ENCODE data around the gene HPCAL1. TPM values are rescaled to one million over a fixed set of nuclear protein-coding genes. Genes with fewer than 3 reads are reported as not detected.
A peak's percentile ranks its signal among the peaks of the same experiment; 100 is the strongest.
"Not testable (repeated sequence)": the region's sequence is repeated elsewhere in the genome, so short reads cannot be mapped to it uniquely, and the experiment has no call there.

The HPCAL1 gene
- total and polyA plus RNA-seq, 2 experiments from 2014 or later = 58.9 to 65.4 TPM

- H3K27ac ChIP-seq = no peak overlapping the region
- no peak overlapping the region for H2AFZ ChIP-seq
- H3K79me2 ChIP-seq (ENCODE audit: insufficient read depth) = no peaks in the 10 kb centered on the region
- no peak for DNase-seq
- H3F3A ChIP-seq (ENCODE audit: insufficient read depth) = no peaks in the 10 kb centered on the region
- 69% methylated on average over 15 to 16 of the region's 16 CpGs for WGBS, 2 experiments (ENCODE audit: low coverage in 1 of 2, low lambda C conversion rate in 2 of 2, missing lambda C conversion rate in 2 of 2)
- no peaks in the 10 kb centered on the region for H3K27me3 ChIP-seq (replicated peaks; ENCODE audit: insufficient read depth)
- no peaks in the 10 kb centered on the region for H3K9me3 ChIP-seq (ENCODE audit: low read depth)
- no peak overlapping the region for H3K4me2 ChIP-seq (ENCODE audit: unreplicated experiment)
- no peaks in the 10 kb centered on the region for H3K36me3 ChIP-seq (ENCODE audit: low read depth)
- H4K20me1 ChIP-seq (ENCODE audit: insufficient read depth) = no peaks in the 10 kb centered on the region
- TF ChIP-seq EZH2phosphoT487 (IDR thresholded peaks at IDR 0.05; ENCODE audit: insufficient read depth, low read depth) = no peak
- no peak for TF ChIP-seq EZH2 (IDR thresholded peaks at IDR 0.05; ENCODE audit: insufficient read depth, poor library complexity, severe bottlenecking)
- H3K4me3 ChIP-seq = no peak overlapping the region
- no peaks in the 10 kb centered on the region for H3K4me1 ChIP-seq (ENCODE audit: insufficient read depth)
- no peaks in the 10 kb centered on the region for H3K9me2 ChIP-seq (ENCODE audit: insufficient read depth)
- in situ Hi-C loops (cut with MboI) = no loop called here
- H3K9ac ChIP-seq = no peak overlapping the region
These were observed 45.1 kb upstream of the HPCAL1 start for GRCh38 chr2:10257500-10258147.

- Histone ChIP-seq H4K20me1 (ENCODE audit: insufficient read depth) (no peaks in the 10 kb centered on the region), H2AFZ (no peak overlapping the region), H3K9me2 (ENCODE audit: insufficient read depth) (no peaks in the 10 kb centered on the region), H3K27me3 (replicated peaks; ENCODE audit: insufficient read depth) (no peaks in the 10 kb centered on the region), H3K27ac (no peak overlapping the region), H3K79me2 (ENCODE audit: insufficient read depth) (no peaks in the 10 kb centered on the region), H3K36me3 (ENCODE audit: low read depth) (no peaks in the 10 kb centered on the region), H3K4me1 (ENCODE audit: insufficient read depth) (no peaks in the 10 kb centered on the region), H3K9me3 (ENCODE audit: low read depth) (no peaks in the 10 kb centered on the region), H3K4me3 (no peak overlapping the region), H3K9ac (no peak overlapping the region), H3F3A (ENCODE audit: insufficient read depth) (no peaks in the 10 kb centered on the region), H3K4me2 (ENCODE audit: unreplicated experiment) (no peak overlapping the region)
- in situ Hi-C loops (cut with MboI) = no loop called here
- 62 to 63% methylated on average over 5 of the region's 5 CpGs for WGBS, 2 experiments (ENCODE audit: low coverage in 1 of 2, low lambda C conversion rate in 2 of 2, missing lambda C conversion rate in 2 of 2)
- TF ChIP-seq EZH2phosphoT487 (IDR thresholded peaks at IDR 0.05; ENCODE audit: insufficient read depth, low read depth) = no peak
- TF ChIP-seq EZH2 (IDR thresholded peaks at IDR 0.05; ENCODE audit: insufficient read depth, poor library complexity, severe bottlenecking) = no peak
- no peak for DNase-seq
These were observed 44.4 kb upstream of the HPCAL1 start for GRCh38 chr2:10258326-10258725.

- no peaks in the 10 kb centered on the region for H3K27me3 ChIP-seq (replicated peaks; ENCODE audit: insufficient read depth)
- H3K4me3 ChIP-seq = no peak overlapping the region
- no peaks in the 10 kb centered on the region for H4K20me1 ChIP-seq (ENCODE audit: insufficient read depth)
- no peaks in the 10 kb centered on the region for H3K9me2 ChIP-seq (ENCODE audit: insufficient read depth)
- 84 to 86% methylated on average over 3 of the region's 3 CpGs for WGBS, 2 experiments (ENCODE audit: low coverage in 1 of 2, low lambda C conversion rate in 2 of 2, missing lambda C conversion rate in 2 of 2)
- no peaks in the 10 kb centered on the region for H3K79me2 ChIP-seq (ENCODE audit: insufficient read depth)
- H3K4me2 ChIP-seq (ENCODE audit: unreplicated experiment) = no peak overlapping the region
- in situ Hi-C loops (cut with MboI) = no loop called here
- no peaks in the 10 kb centered on the region for H3K9me3 ChIP-seq (ENCODE audit: low read depth)
- no peak overlapping the region for H3K9ac ChIP-seq
- DNase-seq = no peak
- TF ChIP-seq EZH2 (IDR thresholded peaks at IDR 0.05; ENCODE audit: insufficient read depth, poor library complexity, severe bottlenecking) (no peak), EZH2phosphoT487 (IDR thresholded peaks at IDR 0.05; ENCODE audit: insufficient read depth, low read depth) (no peak)
- H3K36me3 ChIP-seq (ENCODE audit: low read depth) = no peaks in the 10 kb centered on the region
- no peak overlapping the region for H3K27ac ChIP-seq
- no peak overlapping the region for H2AFZ ChIP-seq
- H3F3A ChIP-seq (ENCODE audit: insufficient read depth) = no peaks in the 10 kb centered on the region
- no peaks in the 10 kb centered on the region for H3K4me1 ChIP-seq (ENCODE audit: insufficient read depth)
These were observed 44.0 kb upstream of the HPCAL1 start for GRCh38 chr2:10258726-10259125.

GRCh38 chr2:10260130-10260529, 42.6 kb upstream of the HPCAL1 start:
- Histone ChIP-seq H3K9me2 (ENCODE audit: insufficient read depth) (no peaks in the 10 kb centered on the region), H3K4me2 (ENCODE audit: unreplicated experiment) (no peak overlapping the region), H3K9ac (no peak overlapping the region), H3F3A (ENCODE audit: insufficient read depth) (no peaks in the 10 kb centered on the region), H3K4me3 (no peak overlapping the region), H3K9me3 (ENCODE audit: low read depth) (no peaks in the 10 kb centered on the region), H3K27ac (no peak overlapping the region), H3K4me1 (ENCODE audit: insufficient read depth) (no peaks in the 10 kb centered on the region), H3K36me3 (ENCODE audit: low read depth) (no peaks in the 10 kb centered on the region), H4K20me1 (ENCODE audit: insufficient read depth) (no peaks in the 10 kb centered on the region), H3K79me2 (ENCODE audit: insufficient read depth) (no peaks in the 10 kb centered on the region), H3K27me3 (replicated peaks; ENCODE audit: insufficient read depth) (no peaks in the 10 kb centered on the region), H2AFZ (no peak overlapping the region)
- TF ChIP-seq EZH2phosphoT487 (IDR thresholded peaks at IDR 0.05; ENCODE audit: insufficient read depth, low read depth) (no peak), EZH2 (IDR thresholded peaks at IDR 0.05; ENCODE audit: insufficient read depth, poor library complexity, severe bottlenecking) (no peak)
- WGBS, 2 experiments (ENCODE audit: low coverage in 1 of 2, low lambda C conversion rate in 2 of 2, missing lambda C conversion rate in 2 of 2) = 61 to 71% methylated on average over 12 of the region's 12 CpGs
- in situ Hi-C loops (cut with MboI) = no loop called here
- DNase-seq = peak; percentile 52

GRCh38 chr2:10263526-10263925, 39.2 kb upstream of the HPCAL1 start:
- H3F3A ChIP-seq (ENCODE audit: insufficient read depth); H3K4me2 ChIP-seq (ENCODE audit: unreplicated experiment); H3K36me3 ChIP-seq (ENCODE audit: low read depth); H3K27me3 ChIP-seq (replicated peaks; ENCODE audit: insufficient read depth); in situ Hi-C loops (cut with MboI); H3K27ac ChIP-seq; H3K9ac ChIP-seq; H2AFZ ChIP-seq; H4K20me1 ChIP-seq (ENCODE audit: insufficient read depth); H3K9me2 ChIP-seq (ENCODE audit: insufficient read depth); DNase-seq; H3K79me2 ChIP-seq (ENCODE audit: insufficient read depth); H3K4me3 ChIP-seq; H3K4me1 ChIP-seq (ENCODE audit: insufficient read depth); H3K9me3 ChIP-seq (ENCODE audit: low read depth): not testable (repeated sequence)
- 80 to 96% methylated on average over 3 to 5 of the region's 5 CpGs for WGBS, 2 experiments (ENCODE audit: low coverage in 1 of 2, low lambda C conversion rate in 2 of 2, missing lambda C conversion rate in 2 of 2)
